ENCODE data around the gene ALOX5.
"Not testable (repeated sequence)": the region's sequence is repeated elsewhere in the genome, so short reads cannot be mapped to it uniquely, and the experiment has no call there.

ALOX5 gene

DNA sequence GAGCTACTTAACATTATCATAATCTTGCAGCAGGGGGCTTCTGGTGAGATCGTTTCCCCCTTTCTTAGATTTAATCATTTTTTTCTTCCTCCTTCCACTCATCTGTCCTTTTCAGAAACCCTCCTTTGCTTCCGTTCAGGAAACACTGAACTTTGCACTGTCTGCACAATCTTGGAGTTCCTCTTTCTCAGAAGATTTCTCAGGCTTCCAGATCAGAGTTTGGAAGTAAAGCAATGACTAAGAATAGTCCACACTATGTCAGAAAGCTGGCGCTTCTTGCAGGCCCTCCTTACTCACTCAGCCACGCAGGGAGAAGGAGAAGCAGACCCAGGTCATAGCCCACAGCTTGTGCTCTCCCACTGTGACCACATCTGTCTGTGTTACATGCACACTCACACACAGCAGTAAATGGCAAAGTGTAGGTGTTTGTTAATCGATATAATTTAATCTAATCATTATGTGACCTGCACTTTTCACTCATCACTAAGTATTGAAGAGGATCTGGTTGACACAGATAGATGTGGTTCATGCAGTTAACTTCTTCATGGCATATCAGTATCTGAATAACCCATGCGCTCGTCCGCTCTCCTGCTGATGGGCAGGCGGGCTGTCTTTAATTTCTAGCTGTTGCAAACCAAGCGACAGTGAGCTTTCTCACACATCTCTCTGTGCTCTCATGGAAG is 30.2 kb downstream of the ALOX5 start:
- no peak for DNase-seq (ENCODE audit: low read depth in 2 of 3, low spot score in 1 of 3)

DNA sequence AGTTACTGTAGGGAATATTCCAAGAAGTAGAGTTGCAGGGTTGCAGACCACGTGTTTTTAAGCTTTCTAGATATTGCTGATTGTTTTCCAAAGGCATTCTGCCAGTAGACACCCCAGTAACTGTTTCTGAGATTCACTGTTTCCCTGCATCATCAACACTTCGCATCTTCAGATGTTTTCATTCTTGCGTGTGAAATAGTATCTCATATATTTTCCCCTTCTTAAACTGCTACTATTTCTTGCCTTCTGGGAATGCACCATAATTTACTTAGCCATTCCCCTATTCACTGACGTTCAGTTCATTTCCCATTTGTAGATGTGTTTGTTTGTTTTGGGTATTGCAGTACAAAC is 30.7 kb downstream of the ALOX5 start:
- no peak for DNase-seq (ENCODE audit: low read depth in 2 of 3, low spot score in 1 of 3)

DNA sequence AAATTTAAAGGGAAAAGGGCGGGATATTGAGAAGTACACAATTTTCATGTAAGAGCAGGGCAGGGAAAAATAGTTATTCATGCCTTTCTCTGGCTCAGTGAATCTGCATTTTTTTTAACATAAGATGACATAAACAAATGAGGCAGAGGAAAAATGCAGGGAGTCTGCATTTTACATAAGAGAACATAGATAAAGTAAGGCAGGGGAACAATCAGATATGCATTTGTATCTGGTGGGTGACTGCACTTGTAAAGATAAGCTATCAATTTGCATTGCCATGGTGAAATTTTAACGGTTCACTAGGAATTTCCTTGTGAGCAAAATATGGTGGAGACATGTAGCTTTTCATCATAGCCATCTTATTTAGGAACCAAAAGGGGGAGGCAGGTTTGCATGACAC is 33.5 kb downstream of the ALOX5 start:
- no peak for DNase-seq (ENCODE audit: low read depth in 2 of 3, low spot score in 1 of 3)

DNA sequence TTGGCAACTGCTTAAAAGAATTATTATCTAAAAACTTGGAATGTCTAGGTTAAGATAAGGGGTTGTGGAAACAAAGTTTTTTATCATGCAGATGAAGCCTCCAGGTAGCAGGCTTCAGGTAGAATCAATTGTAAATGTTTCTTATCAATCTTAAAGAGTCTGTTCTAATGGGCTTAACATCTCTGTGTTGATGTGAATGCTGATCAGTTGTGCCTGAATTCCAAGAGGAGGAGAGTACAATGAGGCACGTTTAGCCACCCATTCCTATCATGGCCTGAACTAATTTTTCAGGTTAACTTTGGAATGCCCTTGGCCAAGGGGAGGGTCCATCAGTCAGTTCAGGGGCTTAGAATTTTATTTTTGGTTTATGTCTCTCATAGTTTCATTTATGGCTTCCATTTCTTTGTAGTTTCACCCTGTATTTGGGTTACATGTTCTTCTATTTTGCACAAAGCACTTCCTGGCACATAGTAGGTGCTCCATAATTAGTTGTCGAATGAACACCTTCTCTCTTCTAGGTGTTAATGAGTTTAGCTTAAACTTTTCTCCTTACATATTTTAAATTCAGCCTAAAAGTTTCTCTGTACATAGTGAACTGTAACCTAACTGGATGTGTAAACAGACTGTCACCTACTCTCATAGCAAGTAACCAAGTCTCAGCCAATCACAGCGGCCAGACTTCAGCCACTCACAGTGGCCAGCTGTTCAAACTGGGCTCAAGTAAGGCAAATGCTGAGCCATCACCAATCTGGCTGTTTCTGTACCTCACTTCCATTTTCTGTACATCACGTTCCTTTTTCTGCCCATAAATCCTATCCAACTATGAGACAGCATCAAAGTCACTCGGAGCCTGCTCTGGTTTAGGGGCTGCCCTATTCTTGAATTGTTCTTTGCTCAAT is 34.7 kb downstream of the ALOX5 start:
- DNase-seq (ENCODE audit: low read depth in 2 of 3, low spot score in 1 of 3): no peak

GRCh38 chr10:45409347-45409746 is 35.3 kb downstream of the ALOX5 start:
- DNase-seq (ENCODE audit: low read depth in 2 of 3, low spot score in 1 of 3): not testable (repeated sequence)

DNA sequence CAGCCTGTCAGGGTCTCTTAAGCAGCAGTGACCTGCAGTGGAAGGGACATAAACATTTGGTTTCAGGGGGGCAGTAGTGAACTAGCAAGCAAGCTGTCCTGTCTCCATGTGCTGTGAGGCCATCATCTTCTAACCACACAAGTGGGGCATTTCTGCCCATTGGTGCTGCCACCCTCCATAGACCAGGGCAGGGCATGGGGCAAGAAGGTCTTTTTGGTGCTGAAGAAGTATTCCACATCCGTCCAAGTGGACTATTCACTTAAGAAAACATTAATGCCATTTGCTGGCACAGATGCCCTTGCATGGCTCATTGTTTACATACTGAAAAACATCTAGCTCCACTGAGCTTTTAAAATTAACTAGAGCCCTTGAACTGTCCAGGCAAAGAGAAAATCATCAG is 35.8 kb downstream of the ALOX5 start:
- no peak for DNase-seq (ENCODE audit: low read depth in 2 of 3, low spot score in 1 of 3)

- no peak for DNase-seq (ENCODE audit: low read depth in 2 of 3, low spot score in 1 of 3)
These were observed 36.4 kb downstream of the ALOX5 start for GRCh38 chr10:45410489-45410806.

GRCh38 chr10:45410807-45411606 is 37.0 kb downstream of the ALOX5 start:
- no peak for DNase-seq (ENCODE audit: low read depth in 2 of 3, low spot score in 1 of 3)

GRCh38 chr10:45411607-45411940 is 37.6 kb downstream of the ALOX5 start:
- DNase-seq (ENCODE audit: low read depth in 2 of 3, low spot score in 1 of 3): no peak

GRCh38 chr10:45415062-45415461 is 41.0 kb downstream of the ALOX5 start:
- not testable (repeated sequence) for DNase-seq (ENCODE audit: low read depth in 2 of 3, low spot score in 1 of 3)

DNA sequence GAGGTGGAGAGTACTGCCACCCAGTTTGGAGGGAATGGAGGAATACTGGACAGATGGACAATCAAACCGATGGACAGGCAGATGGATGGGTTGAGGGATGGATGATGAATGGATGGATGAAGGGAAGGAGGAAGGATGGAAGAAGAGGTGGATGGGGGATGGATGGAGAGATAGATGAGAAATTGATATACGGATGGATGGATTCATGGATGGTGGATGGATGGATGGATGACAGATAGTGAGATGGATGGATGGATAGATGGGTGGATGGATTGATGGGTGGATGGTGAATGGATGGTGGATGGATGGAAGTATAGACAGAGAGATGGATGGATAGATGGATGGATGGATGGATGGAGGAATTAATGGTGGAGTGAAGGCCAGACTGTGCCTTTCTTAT is 42.6 kb downstream of the ALOX5 start:
- DNase-seq (ENCODE audit: low read depth in 2 of 3, low spot score in 1 of 3): no peak

GRCh38 chr10:45417746-45418145 is 43.7 kb downstream of the ALOX5 start:
- DNase-seq (ENCODE audit: low read depth in 2 of 3, low spot score in 1 of 3): no peak

GRCh38 chr10:45418417-45418848 is 44.4 kb downstream of the ALOX5 start:
- no peak for DNase-seq (ENCODE audit: low read depth in 2 of 3, low spot score in 1 of 3)

DNA sequence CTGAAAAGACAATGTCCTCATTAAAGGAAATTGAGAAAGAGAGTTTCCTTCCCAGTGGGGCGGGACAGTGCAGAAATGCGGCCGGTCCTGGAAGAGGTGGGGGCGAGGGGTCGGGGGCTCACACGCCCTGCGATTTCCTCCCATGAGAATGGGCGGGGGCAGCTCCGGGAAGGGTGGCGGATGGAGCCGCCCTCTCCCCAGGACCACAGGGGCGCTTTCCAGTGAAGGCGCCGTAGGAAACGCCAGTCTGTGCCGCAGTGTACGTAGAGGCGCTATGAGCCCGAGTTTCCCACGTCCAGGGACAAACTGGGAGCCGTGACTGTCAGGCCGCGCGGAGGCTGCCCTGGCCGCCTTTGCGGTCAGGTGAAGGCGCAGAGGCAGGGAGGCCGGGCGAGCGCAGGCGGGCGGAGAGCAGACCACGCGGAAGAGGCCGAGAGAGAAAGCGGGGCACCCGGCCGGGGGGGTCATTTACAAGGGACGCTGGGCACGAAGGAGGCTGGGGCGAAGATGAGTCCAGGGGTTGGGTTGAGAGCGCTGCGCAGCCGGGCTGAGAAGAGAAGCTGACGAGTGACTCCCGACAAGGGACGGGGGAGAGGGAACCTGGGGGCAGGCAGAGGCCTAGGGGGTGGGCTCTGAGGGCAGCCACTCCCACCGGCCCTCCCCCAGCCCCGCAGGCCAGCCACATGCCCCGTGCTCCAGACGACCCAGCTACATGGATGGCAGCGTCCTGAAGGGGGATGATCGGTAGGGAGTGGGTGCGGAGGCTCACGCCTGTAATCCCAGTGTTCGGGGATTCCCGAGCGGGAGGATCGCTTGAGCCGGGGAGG is 45.0 kb downstream of the ALOX5 start:
- DNase-seq (ENCODE audit: low read depth in 2 of 3, low spot score in 1 of 3): peak in 1 of 3 donors; percentile 32

GRCh38 chr10:45419676-45420025 is 45.6 kb downstream of the ALOX5 start:
- DNase-seq (ENCODE audit: low read depth in 2 of 3, low spot score in 1 of 3): no peak

- DNase-seq (ENCODE audit: low read depth in 2 of 3, low spot score in 1 of 3): peak in 1 of 3 donors; percentile 29
These were observed 46.6 kb downstream of the ALOX5 start for GRCh38 chr10:45420453-45421192.

GRCh38 chr10:45421221-45422097 is 47.4 kb downstream of the ALOX5 start:
- no peak for DNase-seq (ENCODE audit: low read depth in 2 of 3, low spot score in 1 of 3)

- no peak for DNase-seq (ENCODE audit: low read depth in 2 of 3, low spot score in 1 of 3)
These were observed 48.3 kb downstream of the ALOX5 start for GRCh38 chr10:45422207-45422865.

Measured in stimulated activated CD4-positive, alpha-beta T cell treated with anti-CD3 and anti-CD28 coated beads, Interleukin-12 subunit alpha, Interleukin-12 subunit beta, amount 100 ng/mL, for 48 hours (primary cell).